ENCODE data around the gene BDH1. TPM values are rescaled to one million over a fixed set of nuclear protein-coding genes. Genes with fewer than 3 reads are reported as not detected.

Gene BDH1
- total RNA-seq, 4 donors from 2014 or later, result 44.4 to 60.6 (median 52.2) TPM

DNA sequence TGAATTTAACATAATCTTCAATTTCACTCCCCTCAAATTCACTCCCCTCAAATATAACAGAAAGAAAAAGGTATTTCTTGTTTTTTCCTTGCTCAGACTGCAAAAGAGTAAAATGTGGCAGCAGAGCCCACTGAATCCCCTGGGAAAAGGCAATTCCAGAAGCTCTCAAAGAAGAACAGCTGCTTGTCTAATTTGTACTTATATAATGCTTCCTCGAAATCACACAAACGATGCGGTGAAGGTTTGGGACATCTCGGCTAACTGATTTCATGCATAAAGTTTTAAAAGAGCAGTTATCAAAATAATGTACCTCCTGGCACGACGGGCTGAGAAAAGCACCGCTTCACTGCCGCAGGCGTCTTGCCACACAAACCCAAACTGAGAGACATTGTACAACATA is 10.7 kb downstream of the BDH1 start:
- DNase-seq, result no peak
- H3K9me3 ChIP-seq, result no peaks in the 10 kb centered on the region
- 90% methylated on average over 9 of the region's 9 CpGs for WGBS, 2 donors
- H3K27ac ChIP-seq, result peak overlapping the region in 1 of 4 donors; percentile 25
- no peaks in the 10 kb centered on the region for H3K27me3 ChIP-seq
- peaks cover 0 to 33% (median 0%) of the 10 kb centered on the region in 3 donors for H3K36me3 ChIP-seq
- H3K4me3 ChIP-seq, result peak overlapping the region in 1 of 4 donors; percentile 26
- H3K4me1 ChIP-seq, result peaks cover 33 to 75% (median 34%) of the 10 kb centered on the region in 3 donors
- no peak for TF ChIP-seq POLR2A (IDR thresholded peaks at IDR 0.05)
- TF ChIP-seq, protein P1, sequence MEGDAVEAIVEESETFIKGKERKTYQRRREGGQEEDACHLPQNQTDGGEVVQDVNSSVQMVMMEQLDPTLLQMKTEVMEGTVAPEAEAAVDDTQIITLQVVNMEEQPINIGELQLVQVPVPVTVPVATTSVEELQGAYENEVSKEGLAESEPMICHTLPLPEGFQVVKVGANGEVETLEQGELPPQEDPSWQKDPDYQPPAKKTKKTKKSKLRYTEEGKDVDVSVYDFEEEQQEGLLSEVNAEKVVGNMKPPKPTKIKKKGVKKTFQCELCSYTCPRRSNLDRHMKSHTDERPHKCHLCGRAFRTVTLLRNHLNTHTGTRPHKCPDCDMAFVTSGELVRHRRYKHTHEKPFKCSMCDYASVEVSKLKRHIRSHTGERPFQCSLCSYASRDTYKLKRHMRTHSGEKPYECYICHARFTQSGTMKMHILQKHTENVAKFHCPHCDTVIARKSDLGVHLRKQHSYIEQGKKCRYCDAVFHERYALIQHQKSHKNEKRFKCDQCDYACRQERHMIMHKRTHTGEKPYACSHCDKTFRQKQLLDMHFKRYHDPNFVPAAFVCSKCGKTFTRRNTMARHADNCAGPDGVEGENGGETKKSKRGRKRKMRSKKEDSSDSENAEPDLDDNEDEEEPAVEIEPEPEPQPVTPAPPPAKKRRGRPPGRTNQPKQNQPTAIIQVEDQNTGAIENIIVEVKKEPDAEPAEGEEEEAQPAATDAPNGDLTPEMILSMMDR (IDR thresholded peaks at IDR 0.05), result no peak
- intact Hi-C loops (cut with DNase I), result no loop called here

- Histone ChIP-seq H3K36me3 (peaks cover 0 to 42% (median 0%) of the 10 kb centered on the region in 3 donors), H3K4me1 (peaks cover 23 to 65% (median 35%) of the 10 kb centered on the region in 3 donors), H3K9me3 (no peaks in the 10 kb centered on the region), H3K27ac (peak overlapping the region in 3 of 4 donors; percentile 31 to 44 (median 34)), H3K27me3 (no peaks in the 10 kb centered on the region), H3K4me3 (no peak overlapping the region)
- intact Hi-C loops (cut with DNase I), result no loop called here
- WGBS, 2 donors, result 83 to 88% methylated on average over 5 to 17 of the region's 18 CpGs
- DNase-seq, result no peak
- no peak for TF ChIP-seq POLR2A (IDR thresholded peaks at IDR 0.05)
- TF ChIP-seq, protein P1 (IDR thresholded peaks at IDR 0.05), result no peak
Observed at GRCh38 chr3:197542741-197543454, 12.9 kb downstream of the BDH1 start.

- WGBS, 2 donors, result 55 to 65% methylated on average over 10 to 13 of the region's 13 CpGs
- TF ChIP-seq, protein P1 (IDR thresholded peaks at IDR 0.05), result no peak
- no peak for TF ChIP-seq POLR2A (IDR thresholded peaks at IDR 0.05)
- peaks cover 15 to 56% (median 29%) of the 10 kb centered on the region in 3 donors for H3K4me1 ChIP-seq
- peak overlapping the region; percentile 24 to 92 (median 82) for H3K27ac ChIP-seq
- DNase-seq, result no peak
- H3K9me3 ChIP-seq, result no peaks in the 10 kb centered on the region
- no peaks in the 10 kb centered on the region for H3K27me3 ChIP-seq
- intact Hi-C loops (cut with DNase I), result no loop called here
- peaks cover 0 to 52% (median 0%) of the 10 kb centered on the region in 3 donors for H3K36me3 ChIP-seq
- H3K4me3 ChIP-seq, result no peak overlapping the region
Observed at GRCh38 chr3:197541756-197542539, 13.8 kb downstream of the BDH1 start.

- no peak for DNase-seq
- H3K4me3 ChIP-seq, result no peak overlapping the region
- peaks cover 0 to 58% (median 0%) of the 10 kb centered on the region in 3 donors for H3K36me3 ChIP-seq
- no peaks in the 10 kb centered on the region for H3K27me3 ChIP-seq
- peaks cover 7 to 46% (median 21%) of the 10 kb centered on the region in 3 donors for H3K4me1 ChIP-seq
- no peaks in the 10 kb centered on the region for H3K9me3 ChIP-seq
- intact Hi-C loops (cut with DNase I), result no loop called here
- TF ChIP-seq, protein P1 (IDR thresholded peaks at IDR 0.05), result no peak
- no peak for TF ChIP-seq POLR2A (IDR thresholded peaks at IDR 0.05)
- WGBS, 2 donors, result 70 to 89% methylated on average over 1 to 3 of the region's 3 CpGs
- peak overlapping the region; percentile 78 to 92 (median 86) for H3K27ac ChIP-seq
Observed at GRCh38 chr3:197540961-197541377, 14.8 kb downstream of the BDH1 start.

DNA sequence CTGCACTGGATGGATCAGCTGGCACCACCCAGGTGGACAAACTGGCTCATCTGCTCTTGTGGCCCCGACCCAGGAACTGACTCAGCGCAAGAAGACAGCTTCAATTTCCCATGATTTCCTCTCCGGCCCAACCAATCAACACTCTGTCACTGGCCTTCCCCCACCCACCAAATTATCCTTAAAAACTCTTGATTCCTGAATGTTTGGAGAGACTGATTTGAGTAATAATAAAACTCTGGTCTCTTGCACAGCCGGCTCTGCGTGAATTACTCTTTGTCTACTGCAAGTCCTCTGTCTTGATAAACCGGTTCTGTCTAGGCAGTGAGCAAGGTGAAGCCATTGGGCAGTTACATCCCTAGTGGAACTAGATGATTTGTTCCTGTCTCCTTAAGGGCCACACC is 16.1 kb downstream of the BDH1 start:
- no peaks in the 10 kb centered on the region for H3K9me3 ChIP-seq
- DNase-seq, result no peak
- H3K4me1 ChIP-seq, result peaks cover 5 to 43% (median 21%) of the 10 kb centered on the region in 3 donors
- H3K36me3 ChIP-seq, result peaks cover 0 to 45% (median 0%) of the 10 kb centered on the region in 3 donors
- peak overlapping the region; percentile 78 to 92 (median 86) for H3K27ac ChIP-seq
- TF ChIP-seq POLR2A (IDR thresholded peaks at IDR 0.05), result no peak
- TF ChIP-seq, protein P1 (IDR thresholded peaks at IDR 0.05), result no peak
- intact Hi-C loops (cut with DNase I), result no loop called here
- 38 to 48% methylated on average over 6 of the region's 6 CpGs for WGBS, 2 donors
- H3K4me3 ChIP-seq, result no peak overlapping the region
- no peaks in the 10 kb centered on the region for H3K27me3 ChIP-seq

Measured in esophagus squamous epithelium (tissue), 5 donors.